ENCODE results near the gene COG1. TPM values are rescaled to one million over a fixed set of nuclear protein-coding genes. Genes with fewer than 3 reads are reported as not detected.
"Not testable (repeated sequence)": the region's sequence is repeated elsewhere in the genome, so short reads cannot be mapped to it uniquely, and the experiment has no call there.

COG1 gene
- 10.9 TPM for polyA plus RNA-seq (2012; ENCODE audit: missing spikeins)

- TF ChIP-seq POLR2A (IDR thresholded peaks at IDR 0.05; ENCODE audit: low read depth, low read length) (peak; percentile 57; the same call in 1 of the 2 replicates), TAF1 (IDR thresholded peaks at IDR 0.05; ENCODE audit: borderline replicate concordance, low read depth, low read length) (0 out of 2 replicates have a peak, but pooled peaks have one; percentile 48), POLR2AphosphoS5 (IDR thresholded peaks at IDR 0.05; ENCODE audit: low read depth, low read length) (no peak)
- FAIRE-seq (no peak), DNase-seq (ENCODE audit: insufficient read length) (peak; percentile 94)
These were observed at the start of gene COG1 for GRCh38 chr17:73192894-73193701. COG1 (plus strand) TSS chr17:73193055; CDS start chr17:73193070, 15 bp downstream.

GRCh38 chr17:73144209-73144608, 48.6 kb upstream of the COG1 start:
- DNase-seq (ENCODE audit: insufficient read length); FAIRE-seq: not testable (repeated sequence)

- TF ChIP-seq POLR2AphosphoS5 (IDR thresholded peaks at IDR 0.05; ENCODE audit: low read depth, low read length): no peak
- no peak for TF ChIP-seq TAF1 (IDR thresholded peaks at IDR 0.05; ENCODE audit: borderline replicate concordance, low read depth, low read length)
- TF ChIP-seq POLR2A (IDR thresholded peaks at IDR 0.05; ENCODE audit: low read depth, low read length): no peak
- no peak for DNase-seq (ENCODE audit: insufficient read length)
- FAIRE-seq: no peak
These were observed 47.2 kb upstream of the COG1 start for GRCh38 chr17:73145641-73146040.

GRCh38 chr17:73147791-73148190, 45.1 kb upstream of the COG1 start:
- not testable (repeated sequence) for FAIRE-seq; DNase-seq (ENCODE audit: insufficient read length)

GRCh38 chr17:73148540-73149334, 44.1 kb upstream of the COG1 start:
- FAIRE-seq (no peak), DNase-seq (ENCODE audit: insufficient read length) (no peak)
- TF ChIP-seq POLR2AphosphoS5 (IDR thresholded peaks at IDR 0.05; ENCODE audit: low read depth, low read length): no peak
- TF ChIP-seq POLR2A (IDR thresholded peaks at IDR 0.05; ENCODE audit: low read depth, low read length): no peak
- TF ChIP-seq TAF1 (IDR thresholded peaks at IDR 0.05; ENCODE audit: borderline replicate concordance, low read depth, low read length): no peak

GRCh38 chr17:73150622-73151300, 42.1 kb upstream of the COG1 start:
- peak; percentile 48 for FAIRE-seq

GRCh38 chr17:73151916-73152632, 40.8 kb upstream of the COG1 start:
- no peak for DNase-seq (ENCODE audit: insufficient read length)
- TF ChIP-seq POLR2AphosphoS5 (IDR thresholded peaks at IDR 0.05; ENCODE audit: low read depth, low read length) (no peak), POLR2A (IDR thresholded peaks at IDR 0.05; ENCODE audit: low read depth, low read length) (no peak), TAF1 (IDR thresholded peaks at IDR 0.05; ENCODE audit: borderline replicate concordance, low read depth, low read length) (no peak)
- FAIRE-seq: no peak

More at GRCh38 chr17:73150622-73151300, 42.1 kb upstream of the COG1 start:
- DNase-seq (ENCODE audit: insufficient read length): not testable (repeated sequence)

GRCh38 chr17:73155410-73156165, 37.3 kb upstream of the COG1 start:
- FAIRE-seq (no peak), DNase-seq (ENCODE audit: insufficient read length) (no peak)
- TF ChIP-seq POLR2A (IDR thresholded peaks at IDR 0.05; ENCODE audit: low read depth, low read length) (no peak), TAF1 (IDR thresholded peaks at IDR 0.05; ENCODE audit: borderline replicate concordance, low read depth, low read length) (no peak), POLR2AphosphoS5 (IDR thresholded peaks at IDR 0.05; ENCODE audit: low read depth, low read length) (no peak)

GRCh38 chr17:73156166-73156840, 36.6 kb upstream of the COG1 start:
- peak; percentile 72 for FAIRE-seq
- TF ChIP-seq POLR2A (IDR thresholded peaks at IDR 0.05; ENCODE audit: low read depth, low read length): peak; percentile 8; the same call in 1 of the 2 replicates
- TF ChIP-seq TAF1 (IDR thresholded peaks at IDR 0.05; ENCODE audit: borderline replicate concordance, low read depth, low read length): no peak
- peak; percentile 60 for DNase-seq (ENCODE audit: insufficient read length)

- TF ChIP-seq POLR2A (IDR thresholded peaks at IDR 0.05; ENCODE audit: low read depth, low read length) (no peak), POLR2AphosphoS5 (IDR thresholded peaks at IDR 0.05; ENCODE audit: low read depth, low read length) (no peak), TAF1 (IDR thresholded peaks at IDR 0.05; ENCODE audit: borderline replicate concordance, low read depth, low read length) (no peak)
- FAIRE-seq (peak; percentile 67), DNase-seq (ENCODE audit: insufficient read length) (no peak)
These were observed 35.9 kb upstream of the COG1 start for GRCh38 chr17:73156887-73157520.

All from GM12892 (cell line).